ENCODE results near the gene EPAS1.

GRCh38 chr2:46362667-46363012 is 65.4 kb downstream of the EPAS1 start:
- TF ChIP-seq FOXK2 (IDR thresholded peaks at IDR 0.05) (no peak), BHLHE40 (IDR thresholded peaks at IDR 0.05; ENCODE audit: borderline replicate concordance) (no peak), FOXA1 (IDR thresholded peaks at IDR 0.05) (no peak), CTBP1 (IDR thresholded peaks at IDR 0.05; ENCODE audit: borderline replicate concordance) (no peak), NFRKB (IDR thresholded peaks at IDR 0.05) (no peak), ELF4 (IDR thresholded peaks at IDR 0.05) (no peak), PKNOX1 (IDR thresholded peaks at IDR 0.05) (no peak), FOXM1 (IDR thresholded peaks at IDR 0.05; ENCODE audit: borderline replicate concordance) (no peak)

Data from HEK293T (cell line).